Islet precursor cell (in vitro differentiated cells): ENCODE measurements around the gene GNG3.
"Not testable (repeated sequence)": the region's sequence is repeated elsewhere in the genome, so short reads cannot be mapped to it uniquely, and the experiment has no call there.

Experiments
- DNase-seq: peaks from one replicate; pipeline ENCODE4 v3.0.0-alpha.2; 2018

Gene GNG3

DNA sequence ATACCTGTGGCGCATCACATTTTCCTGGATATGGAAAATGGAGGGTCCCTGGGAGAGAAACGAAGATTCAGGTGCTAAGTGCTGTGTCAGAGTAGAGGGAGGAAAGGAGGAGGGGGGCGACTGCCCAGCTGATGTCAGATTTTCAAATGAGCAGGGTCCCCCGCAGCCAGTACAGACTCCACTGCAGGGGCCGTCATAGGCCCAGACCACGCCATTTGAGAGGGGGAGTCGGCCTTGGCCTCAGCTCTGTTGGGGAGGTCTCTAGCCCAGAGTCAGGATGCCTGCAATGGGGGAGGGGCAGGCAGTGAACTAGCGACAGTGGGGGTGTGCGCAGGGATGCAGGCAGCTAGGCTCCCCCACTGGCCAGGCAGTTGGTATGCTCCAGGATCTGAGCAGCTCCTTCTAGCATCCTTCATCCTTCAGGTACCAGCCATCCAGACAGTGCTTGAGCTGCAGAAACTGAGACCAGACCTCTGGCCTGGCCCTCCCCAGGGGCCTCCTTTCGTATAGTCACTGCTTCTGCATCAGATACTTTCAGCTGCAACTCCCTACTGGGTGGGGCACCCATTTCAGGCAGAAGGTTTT, at the start of gene GNG3, which contains the start of gene BSCL2:
GNG3 (plus strand) TSS at position 400 of the 585 bp plus-strand sequence. CDS start 620 bp downstream, outside the sequence.
BSCL2 (minus strand) TSS at position 148 of the 585 bp plus-strand sequence. CDS start 229 bp downstream, outside the sequence.
- peak; percentile 94 for DNase-seq

DNA sequence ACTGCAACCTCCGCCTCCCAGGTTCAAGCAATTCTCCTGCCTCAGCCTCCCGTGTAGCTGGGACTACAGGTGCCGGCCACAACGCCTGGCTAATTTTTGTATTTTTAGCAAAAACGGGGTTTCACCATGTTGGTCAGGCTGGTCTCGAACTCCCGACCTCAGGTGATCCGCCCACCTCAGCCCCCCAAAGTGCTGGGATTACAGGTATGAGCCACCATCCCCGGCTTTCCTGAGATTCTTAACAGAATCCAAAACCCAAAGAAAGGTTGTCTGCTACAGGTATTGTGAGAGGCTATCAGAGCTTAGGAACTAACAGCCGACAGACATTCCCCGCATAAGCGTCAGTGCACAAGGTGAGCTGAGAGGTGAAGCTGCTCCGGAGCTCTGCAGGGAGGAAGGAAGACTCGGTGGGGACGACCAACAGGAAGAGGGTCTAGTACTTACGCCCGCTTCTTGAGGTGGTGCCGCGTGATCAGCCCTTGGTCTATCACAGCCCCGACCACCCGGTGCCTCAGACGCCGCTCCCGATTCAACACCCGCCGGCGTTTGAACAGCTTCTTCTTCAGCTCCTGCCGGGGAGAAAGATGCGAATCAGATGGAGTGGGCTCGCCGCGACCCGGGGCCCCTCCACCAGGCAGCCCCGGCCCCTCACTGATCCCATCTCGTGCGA, 42.9 kb upstream of the GNG3 start:
- peak; percentile 84 for DNase-seq

DNA sequence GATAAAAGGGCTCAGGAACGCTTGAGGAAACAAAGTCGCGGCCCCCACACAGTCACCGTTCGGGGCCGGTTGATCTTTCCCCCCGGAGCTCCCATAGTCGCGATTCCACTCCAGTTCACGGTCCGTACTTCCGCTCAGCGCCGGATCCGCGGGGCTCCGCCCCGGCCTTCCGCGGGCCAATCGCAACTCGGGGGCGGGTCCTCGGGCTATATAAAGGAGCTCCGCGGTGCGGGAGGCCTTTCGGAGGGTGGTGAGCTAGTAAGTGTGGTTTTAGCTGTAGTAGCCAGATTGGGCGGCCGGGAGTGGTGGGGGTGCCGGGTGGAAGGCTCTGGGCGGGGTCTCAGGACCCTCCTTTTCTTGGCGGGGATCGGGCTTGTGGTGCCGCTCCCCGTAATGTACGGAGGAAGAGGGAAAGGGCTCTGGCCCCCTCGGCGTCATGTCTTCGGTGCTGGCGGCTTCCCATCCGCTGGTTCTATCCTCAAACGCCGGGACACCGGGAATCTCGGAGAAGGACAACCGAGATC, 42.3 kb upstream of the GNG3 start, which contains the start of the genes C11orf98 and CSKMT:
C11orf98 (minus strand) TSS at position 136 of the 524 bp plus-strand sequence; CDS start at position 95, 41 bp downstream.
CSKMT (plus strand) TSS at position 238 of the 524 bp plus-strand sequence. CDS start 568 bp downstream, outside the sequence.
- peak; percentile 97 for DNase-seq

DNA sequence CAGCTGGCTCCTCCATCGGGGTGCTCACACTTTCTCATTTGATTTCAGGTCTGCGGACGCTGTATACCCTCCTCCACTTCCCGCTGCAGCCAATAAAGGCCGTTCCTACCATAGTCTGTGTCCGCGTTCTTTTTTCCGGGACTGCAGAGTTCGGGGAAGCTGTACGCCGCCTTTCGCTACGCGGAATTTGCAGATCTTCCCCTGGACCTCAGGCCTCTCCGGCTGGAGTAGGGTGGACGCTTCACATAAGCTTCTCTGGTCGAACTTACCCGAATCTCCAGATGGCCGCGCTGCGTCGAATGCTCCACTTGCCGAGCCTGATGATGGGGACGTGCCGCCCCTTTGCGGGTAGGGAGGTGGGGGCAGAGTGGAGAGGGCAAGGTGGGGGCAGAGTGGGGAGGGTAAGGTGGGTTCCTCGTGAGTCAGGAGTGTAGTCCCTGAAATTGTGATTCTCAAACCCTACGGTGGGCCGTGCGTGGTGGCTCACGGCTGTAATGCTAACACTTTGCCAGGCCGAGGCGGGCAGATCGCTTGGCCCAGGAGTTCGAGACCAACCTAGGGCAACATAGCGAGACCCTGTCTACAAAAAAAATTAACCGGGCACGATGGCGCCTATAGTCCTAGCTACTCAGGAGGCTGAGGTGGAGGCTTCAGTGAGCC, 41.7 kb upstream of the GNG3 start:
- no peak for DNase-seq

DNA sequence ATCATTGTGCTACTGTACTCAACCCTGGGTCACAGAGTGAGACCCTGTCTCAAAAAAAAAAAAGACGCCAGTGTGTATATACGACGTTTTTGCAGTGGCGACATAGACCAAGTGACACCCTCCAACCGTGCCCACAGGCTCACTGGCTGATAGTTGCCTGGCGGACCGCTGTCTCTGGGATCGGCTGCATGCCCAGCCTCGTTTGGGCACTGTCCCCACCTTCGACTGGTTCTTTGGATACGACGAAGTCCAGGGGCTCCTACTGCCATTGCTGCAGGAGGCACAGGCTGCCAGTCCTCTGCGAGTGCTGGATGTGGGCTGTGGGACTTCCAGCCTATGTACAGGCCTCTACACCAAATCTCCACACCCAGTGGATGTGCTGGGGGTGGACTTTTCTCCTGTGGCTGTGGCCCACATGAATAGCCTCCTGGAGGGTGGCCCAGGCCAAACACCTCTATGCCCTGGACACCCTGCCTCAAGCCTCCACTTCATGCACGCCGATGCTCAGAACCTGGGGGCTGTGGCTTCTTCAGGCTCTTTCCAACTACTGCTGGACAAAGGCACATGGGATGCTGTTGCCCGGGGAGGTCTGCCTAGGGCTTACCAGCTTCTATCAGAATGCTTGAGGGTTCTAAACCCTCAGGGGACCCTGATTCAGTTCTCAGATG, 41.1 kb upstream of the GNG3 start:
- DNase-seq, result no peak

DNA sequence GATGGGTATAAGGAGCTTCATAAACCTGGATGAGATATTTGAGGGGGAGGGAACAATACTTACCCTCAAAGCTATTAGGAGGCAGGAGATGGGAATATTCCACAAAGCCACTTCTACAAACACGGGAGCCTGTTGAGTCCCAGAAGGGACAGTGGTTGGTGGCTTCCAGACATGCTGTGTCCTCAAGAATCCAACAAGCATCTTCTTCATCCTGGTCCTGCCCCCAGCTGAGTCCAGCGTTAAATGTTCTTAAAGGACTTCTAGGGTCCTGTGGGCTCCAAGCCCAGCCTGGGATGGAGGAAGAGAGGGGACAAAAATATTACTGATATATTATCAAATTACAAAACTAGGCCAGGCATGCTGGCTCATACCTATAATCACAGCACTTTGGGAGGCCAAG, 40.0 kb upstream of the GNG3 start:
- DNase-seq, result no peak

DNA sequence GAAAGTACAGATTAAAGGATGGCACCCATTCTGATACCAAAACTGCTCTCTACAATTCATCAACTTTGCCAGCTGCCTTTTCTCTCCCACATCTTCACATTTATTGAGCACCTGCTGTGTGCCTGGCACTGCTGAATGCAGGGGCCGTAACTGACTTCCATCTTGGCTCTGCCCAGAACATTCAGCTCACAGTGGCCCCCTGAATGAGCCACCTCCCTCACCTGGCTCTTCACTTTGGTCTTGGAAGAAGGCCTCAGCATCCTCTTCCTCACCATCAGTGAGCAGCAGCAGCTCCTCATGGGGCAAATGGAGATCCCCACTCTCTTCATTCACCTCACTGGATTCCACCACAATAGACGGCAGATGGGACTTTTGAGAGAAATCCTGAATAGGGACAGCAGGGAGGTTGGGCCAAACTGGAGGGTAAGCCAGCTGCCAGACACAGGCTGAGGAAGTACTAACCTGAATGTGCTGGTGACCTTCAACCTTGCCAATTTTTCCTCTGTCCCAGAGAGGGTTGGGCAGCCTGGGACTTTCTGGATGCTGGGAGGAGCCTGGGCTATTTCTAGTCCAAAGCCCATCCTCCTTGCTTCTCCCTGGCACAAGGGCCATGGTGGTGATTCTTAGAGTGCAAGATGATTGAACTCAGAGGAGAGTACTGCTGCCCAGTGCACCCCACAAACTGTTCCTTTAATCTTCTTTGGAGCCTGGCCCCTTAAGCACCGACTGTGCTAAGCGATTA, 37.9 kb upstream of the GNG3 start:
- DNase-seq, result no peak

DNA sequence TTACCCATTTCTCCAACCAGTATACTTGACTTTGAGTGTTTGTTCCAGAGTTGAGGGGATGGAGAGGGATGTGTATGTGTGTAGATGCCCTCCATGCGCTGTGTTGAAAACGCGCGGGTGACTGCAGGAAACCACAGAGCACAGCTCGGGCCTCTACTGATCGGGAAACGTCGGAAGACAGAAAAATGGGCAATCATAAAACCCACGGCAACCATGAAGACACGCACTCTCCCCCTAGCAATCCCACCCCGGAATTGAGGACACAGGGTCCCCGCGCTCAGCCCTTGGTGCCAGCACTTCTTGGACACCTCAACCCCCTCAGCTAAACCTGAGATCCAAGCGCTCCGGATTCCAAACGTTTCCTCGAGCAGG, 36.3 kb upstream of the GNG3 start:
- DNase-seq, result no peak

DNA sequence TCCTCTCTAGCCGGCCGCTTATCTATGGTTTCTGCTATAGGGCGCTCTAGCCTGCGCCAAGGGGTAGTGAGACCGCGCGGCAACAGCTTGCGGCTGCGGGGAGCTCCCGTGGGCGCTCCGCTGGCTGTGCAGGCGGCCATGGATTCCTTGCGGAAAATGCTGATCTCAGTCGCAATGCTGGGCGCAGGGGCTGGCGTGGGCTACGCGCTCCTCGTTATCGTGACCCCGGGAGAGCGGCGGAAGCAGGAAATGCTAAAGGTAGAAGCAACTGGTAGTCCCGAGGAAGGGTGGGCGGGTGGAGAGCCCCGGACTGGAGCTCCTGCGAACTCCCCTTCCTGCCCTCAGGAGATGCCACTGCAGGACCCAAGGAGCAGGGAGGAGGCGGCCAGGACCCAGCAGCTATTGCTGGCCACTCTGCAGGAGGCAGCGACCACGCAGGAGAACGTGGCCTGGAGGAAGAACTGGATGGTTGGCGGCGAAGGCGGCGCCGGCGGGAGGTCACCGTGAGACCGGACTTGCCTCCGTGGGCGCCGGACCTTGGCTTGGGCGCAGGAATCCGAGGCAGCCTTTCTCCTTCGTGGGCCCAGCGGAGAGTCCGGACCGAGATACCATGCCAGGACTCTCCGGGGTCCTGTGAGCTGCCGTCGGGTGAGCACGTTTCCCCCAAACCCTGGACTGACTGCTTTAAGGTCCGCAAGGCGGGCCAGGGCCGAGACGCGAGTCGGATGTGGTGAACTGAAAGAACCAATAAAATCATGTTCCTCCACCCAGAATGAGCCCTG, 35.7 kb upstream of the GNG3 start, which contains the start of the genes LBHD1 and UQCC3:
LBHD1 (minus strand) TSS at position 660 of the 782 bp plus-strand sequence. CDS start 2,236 bp downstream, outside the sequence.
UQCC3 (plus strand) TSS at position 66 of the 782 bp plus-strand sequence; CDS start at position 139, 73 bp downstream.
- peak; percentile 92 for DNase-seq

DNA sequence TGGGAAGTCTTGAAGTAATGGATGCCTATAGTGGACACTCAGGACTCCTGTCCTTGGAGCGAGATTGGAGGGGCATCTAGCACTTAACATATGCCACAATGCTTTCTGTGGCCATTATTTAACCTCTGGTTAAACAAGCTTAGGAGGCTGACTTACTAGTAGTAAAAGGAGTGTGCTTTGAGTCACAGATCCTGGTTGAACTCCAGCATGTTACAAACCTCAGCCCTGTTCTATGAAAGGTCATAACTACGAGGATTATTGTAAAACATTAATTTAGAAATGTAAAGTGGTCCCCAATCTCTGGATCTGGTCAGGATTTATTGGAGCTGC, 34.3 kb upstream of the GNG3 start:
- DNase-seq, result no peak

DNA sequence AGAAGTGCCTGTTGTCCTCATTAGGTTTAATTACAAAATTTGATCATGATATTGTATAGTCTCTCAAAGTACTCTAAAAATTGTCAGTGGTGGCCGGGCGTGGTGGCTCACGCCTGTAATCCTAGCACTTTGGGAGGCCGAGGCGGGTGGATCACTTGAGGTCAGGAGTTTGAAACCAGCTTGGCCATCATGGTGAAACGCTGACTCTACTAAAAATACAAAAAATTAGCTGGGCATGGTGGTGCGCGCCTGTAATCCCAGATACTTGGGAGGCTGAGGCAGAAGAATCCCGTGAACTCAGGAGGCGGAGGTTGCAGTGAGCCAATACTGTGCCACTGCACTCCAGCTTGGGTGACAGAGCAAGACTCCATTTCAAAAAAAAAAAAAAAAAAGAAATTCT, 32.1 kb upstream of the GNG3 start:
- DNase-seq, result not testable (repeated sequence)

DNA sequence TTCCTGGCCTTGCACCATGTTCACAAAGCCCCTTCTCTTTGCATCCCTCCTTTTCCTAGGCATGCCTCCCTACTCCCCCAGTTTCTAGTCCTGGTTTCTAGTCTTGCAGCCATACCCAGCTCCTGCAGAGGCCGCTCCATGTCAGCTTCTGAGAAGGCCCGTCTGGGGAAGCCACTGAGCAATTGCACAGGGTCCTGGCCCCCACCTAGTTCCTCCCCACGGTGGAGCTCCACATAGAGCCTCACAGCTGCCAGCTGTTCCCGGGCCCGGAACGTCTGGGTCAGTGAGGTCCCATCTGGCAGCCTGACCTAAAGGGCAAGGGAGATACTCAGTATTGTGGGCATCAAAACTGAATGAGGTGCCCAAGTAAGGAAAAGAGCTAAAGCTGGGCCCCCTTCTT, 30.8 kb upstream of the GNG3 start:
- DNase-seq, result no peak

DNA sequence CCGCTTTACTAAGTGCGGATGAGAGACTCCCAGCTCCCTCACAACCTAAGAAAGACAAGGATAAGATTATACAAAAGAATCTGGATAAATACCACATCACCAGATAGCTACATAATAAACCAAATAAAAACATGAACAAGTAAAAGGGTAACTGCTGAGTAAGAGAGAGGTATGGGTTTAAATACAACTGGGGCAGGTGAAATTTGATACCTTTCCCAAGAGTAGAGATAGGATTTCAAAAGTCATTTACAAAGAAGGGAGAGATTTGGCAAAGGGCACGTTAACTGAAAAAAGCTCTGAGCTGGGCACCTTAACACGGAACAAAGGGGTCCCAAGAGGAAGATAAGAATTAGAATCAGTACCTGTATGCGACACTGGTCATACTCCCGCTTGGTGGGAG, 30.3 kb upstream of the GNG3 start:
- DNase-seq, result no peak

DNA sequence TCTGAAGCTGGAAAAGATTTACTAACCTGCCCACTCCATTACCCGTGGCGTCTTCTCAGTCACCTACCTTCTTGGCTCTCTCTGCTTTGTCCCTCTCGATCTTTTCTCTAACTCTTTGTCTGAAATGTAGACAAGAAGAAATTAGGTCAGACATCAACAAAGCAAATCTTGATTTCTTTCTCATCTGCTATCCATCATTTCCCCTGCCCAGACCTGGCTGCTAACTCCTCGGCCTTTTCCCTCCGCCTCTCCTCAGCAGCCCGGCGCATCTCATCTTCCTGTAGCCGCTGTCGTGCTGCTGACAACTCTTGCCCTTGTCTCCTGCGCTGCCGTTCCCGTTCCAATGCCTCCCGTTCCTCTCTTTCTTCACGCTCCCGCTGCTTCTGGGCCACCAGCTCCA, 29.8 kb upstream of the GNG3 start:
- DNase-seq, result no peak

DNA sequence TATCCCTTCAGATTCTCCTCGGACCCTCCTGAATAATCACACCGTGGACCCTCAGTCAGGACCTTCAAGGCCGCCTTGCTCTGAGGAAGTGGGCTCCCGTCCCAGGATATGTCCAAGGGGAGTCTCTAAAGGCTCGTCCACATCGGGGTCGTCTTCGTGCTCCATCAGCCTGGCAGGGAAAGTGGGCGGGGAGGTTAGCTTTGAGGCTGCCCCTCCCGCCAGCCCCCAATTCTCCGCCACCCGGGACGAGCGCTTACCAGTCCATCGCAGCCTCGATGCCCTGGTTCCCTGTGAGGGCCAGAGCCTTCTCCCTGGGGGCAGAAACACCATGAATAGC, 29.1 kb upstream of the GNG3 start:
- DNase-seq, result no peak

DNA sequence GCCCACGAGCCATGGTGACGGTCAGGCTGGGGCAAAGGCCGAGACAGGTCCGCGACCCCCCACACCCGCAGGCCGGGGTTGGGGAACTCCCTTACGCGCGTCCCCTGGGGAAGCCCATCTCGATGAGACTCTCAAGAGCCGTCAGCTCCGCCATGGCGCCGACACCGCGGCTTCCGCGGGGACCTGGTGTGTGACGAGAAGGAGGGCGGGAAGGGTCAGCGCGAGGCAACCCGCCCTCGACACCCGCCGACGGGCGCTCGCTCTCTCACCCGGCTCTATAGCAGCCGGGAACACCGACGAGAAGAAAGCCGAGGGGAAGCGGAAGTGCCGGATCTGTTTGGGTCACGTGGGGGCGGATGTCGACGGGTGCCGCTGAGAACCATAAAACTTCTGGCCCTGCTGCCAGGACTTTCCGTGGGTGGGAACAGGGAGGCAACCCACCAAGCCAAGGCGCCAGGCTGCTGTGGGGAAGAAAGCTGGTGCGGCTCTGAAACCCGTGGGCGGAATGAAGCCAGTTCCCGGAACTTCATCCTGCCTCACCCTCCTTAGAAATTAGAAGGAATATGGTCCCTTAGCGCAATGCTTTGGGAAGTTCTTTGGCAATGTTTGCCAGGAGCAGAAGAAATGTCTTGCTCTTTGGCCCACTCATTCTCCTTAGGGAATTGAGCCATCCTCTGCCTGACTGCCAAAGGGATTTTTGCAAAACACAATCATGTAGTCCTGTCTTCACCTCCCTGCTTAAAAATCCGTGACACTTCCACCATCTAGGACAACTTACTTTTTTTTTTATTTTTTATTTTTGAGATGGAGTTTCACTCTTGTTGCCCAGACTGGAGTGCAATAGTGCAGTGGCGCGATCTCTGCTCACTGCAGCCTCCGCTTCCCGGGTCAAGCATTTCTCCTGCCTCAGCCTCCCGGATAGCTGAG, 28.4 kb upstream of the GNG3 start, which contains the start of gene UBXN1:
UBXN1 (minus strand) TSS at position 304 of the 927 bp plus-strand sequence; CDS start at position 154, 150 bp downstream.
- DNase-seq, result peak; percentile 92

DNA sequence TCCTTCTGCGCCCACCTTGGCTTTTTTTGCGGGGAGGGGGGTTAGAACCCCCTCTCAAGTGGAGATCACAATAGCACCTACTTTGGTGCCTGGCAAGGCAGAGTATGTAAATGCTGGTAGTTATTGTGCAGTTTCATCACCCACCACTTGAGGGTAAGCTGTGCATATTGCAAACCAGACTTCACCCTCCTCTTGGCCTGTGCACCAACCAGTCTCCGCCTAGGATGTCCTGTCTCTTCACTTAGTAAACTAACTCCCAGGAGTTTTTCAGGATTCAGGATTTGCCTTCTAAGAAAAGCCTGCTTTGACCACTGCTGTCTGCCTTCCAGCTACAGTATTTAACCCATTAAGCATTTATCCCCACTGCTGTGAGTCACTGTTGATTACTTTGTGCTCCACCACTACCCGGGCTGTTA, 26.6 kb upstream of the GNG3 start:
- peak; percentile 87 for DNase-seq

DNA sequence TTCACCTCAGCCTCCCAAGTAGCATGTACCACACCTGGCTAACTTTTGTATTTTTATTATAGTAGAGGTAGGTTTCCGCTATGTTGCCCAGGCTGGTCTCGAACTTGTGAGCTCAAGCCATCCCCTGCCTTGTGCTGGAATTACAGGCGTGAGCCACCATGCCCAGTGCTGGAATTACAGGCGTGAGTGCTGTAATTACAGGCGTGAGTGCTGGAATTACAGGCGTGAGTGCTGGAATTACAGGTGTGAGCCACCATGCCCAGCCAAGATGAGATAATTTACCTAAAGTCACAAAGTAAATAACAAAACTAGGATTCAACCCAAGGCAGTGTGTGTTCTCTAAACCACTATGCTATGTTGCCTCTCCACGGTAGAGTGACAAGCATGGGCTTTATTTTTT, 25.0 kb upstream of the GNG3 start:
- DNase-seq, result no peak

DNA sequence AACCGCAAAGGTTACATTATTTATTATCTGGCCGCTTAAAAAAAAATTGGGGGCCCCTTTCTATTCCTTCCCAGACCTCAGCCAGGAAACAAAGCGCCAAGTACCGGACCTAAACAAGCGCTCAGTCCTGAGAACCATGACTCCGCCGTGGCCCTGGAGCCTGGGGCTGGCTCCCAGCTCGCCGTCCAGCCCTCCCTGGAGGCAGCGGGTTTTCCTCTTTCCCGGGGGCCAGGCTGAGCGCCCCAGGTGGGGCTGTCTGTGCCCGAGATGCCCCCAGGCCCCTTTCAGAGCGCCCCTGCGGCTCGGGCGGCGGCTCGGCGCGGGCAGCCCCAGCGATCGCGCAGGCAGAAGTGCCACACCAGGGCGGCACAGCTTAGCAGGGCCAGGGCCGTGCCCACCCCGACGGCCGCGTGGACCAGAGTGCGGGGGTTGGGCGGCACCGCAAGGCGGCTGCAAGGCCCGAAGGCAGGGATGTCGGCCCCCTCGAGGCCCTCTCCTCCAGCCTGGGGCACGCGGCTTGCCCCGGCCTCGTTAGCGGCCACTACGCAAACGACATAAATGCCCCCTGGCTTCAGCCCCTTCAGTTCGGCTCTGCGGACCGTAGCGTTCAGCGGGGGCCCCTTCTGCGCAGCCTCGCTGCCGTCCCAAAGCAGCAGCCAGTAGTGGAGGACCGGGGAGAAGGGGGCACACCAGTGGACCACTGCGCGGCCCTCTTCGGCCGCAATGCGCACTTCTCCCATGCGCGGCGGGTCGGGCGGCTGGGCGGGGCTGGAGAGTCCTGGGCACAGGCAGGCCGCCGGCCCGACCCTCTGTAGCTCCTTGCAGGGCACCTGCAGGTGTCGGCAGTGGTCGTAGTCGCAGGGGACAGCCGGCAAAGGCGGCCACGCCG, 19.7 kb upstream of the GNG3 start:
- DNase-seq, result no peak
